ENCODE data around the gene TOP3B.
A peak's percentile ranks its signal among the peaks of the same experiment; 100 is the strongest.

GRCh38 chr22:21938071-21938822 lies 44.3 kb downstream of the TOP3B start:
- TF ChIP-seq CTCF (IDR thresholded peaks at IDR 0.05) (peak; percentile 88 to 99 (median 99)), POLR2A (IDR thresholded peaks at IDR 0.05; ENCODE audit: low read depth) (no peak), EP300 (IDR thresholded peaks at IDR 0.05) (no peak)

All from esophagus muscularis mucosa (tissue), 4 donors.